ENCODE results near the gene IL1RAPL2.

GRCh38 chrX:104842646-104843045, 276.6 kb downstream of the IL1RAPL2 start:
- TF ChIP-seq SIN3A (IDR thresholded peaks at IDR 0.05; ENCODE audit: low read depth, low read length) (no peak), POLR2AphosphoS5 (IDR thresholded peaks at IDR 0.05; ENCODE audit: low read length) (no peak), CTCF (IDR thresholded peaks at IDR 0.05 in 2 of 3, conservative IDR thresholded peaks at IDR 0.05 in 1 of 3; ENCODE audit: control insufficient read depth in 2 of 3, extremely low read depth in 1 of 3, insufficient read depth in 1 of 3, low read depth in 3 of 3, low read length in 3 of 3) (no peak)
